Right lobe of liver (tissue), 6 donors: Measurements from ENCODE around the gene TOP3A. TPM values are rescaled to one million over a fixed set of nuclear protein-coding genes. Genes with fewer than 3 reads are reported as not detected.

ENCODE experiments used
- ATAC-seq, 4 donors: fragments of 200-7000 bp; cut with Tn5 transposase; one replicate each; pipeline ENCODE4 v1.9.1; 2020; ENCODE audit warnings: mild to moderate bottlenecking in 4 of 4, moderate library complexity in 4 of 4
- DNase-seq, 3 donors: peaks; one replicate each; pipeline ENCODE4 v3.0.0-alpha.2; 2020
- H3K27ac ChIP-seq, 3 donors: fragments of 200-600 bp; one replicate each; pipeline ENCODE4 v1.8.0; 2022
- H3K27me3 ChIP-seq, 2 donors: fragments of 200-600 bp; one replicate each; pipeline ENCODE4 v1.8.0; 2022
- H3K36me3 ChIP-seq, 4 donors: fragments of 200-600 bp; sonication (generic) in 1 of 4; one replicate each; pipeline versions ENCODE4 v1.5.1 to v1.8.0; 2017 to 2022; ENCODE audit warnings: control low read depth in 1 of 4
- H3K4me1 ChIP-seq, 4 donors: fragments of 200-600 bp; sonication (generic) in 1 of 4; one replicate each; pipeline versions ENCODE4 v1.5.1 to v1.8.0; 2017 to 2022; ENCODE audit warnings: control low read depth in 1 of 4
- H3K4me3 ChIP-seq, 3 donors: fragments of 200-600 bp; one replicate each; pipeline ENCODE4 v1.8.0; 2022
- H3K9me3 ChIP-seq, 4 donors: fragments of 200-600 bp; sonication (generic) in 1 of 4; one replicate each; pipeline versions ENCODE4 v1.5.1 to v1.8.0; 2017 to 2022; ENCODE audit warnings: control low read depth in 1 of 4
- CTCF ChIP-seq, 4 donors: fragments of 200-600 bp in 3 of 4; fragments of 450-650 bp in 1 of 4; IDR thresholded peaks; one replicate each; pipeline versions ENCODE4 v1.5.1 to v1.8.0; 2016 to 2022; ENCODE audit warnings: antibody characterized with exemption in 4 of 4, mild to moderate bottlenecking in 2 of 4
- POLR2A ChIP-seq: fragments of 450-650 bp; IDR thresholded peaks from one replicate; pipeline ENCODE4 v1.6.1; 2017; ENCODE audit warnings: antibody characterized with exemption, mild to moderate bottlenecking
- WGBS: methylation state at CpG from one replicate; pipeline ENCODE4 v1.1.6; 2018; ENCODE audit warnings: low coverage, low lambda C conversion rate; ENCODE audit not compliant: insufficient coverage; ENCODE audit errors: missing lambda C conversion rate; 5-methylcytosine and 5-hydroxymethylcytosine counted together
- intact Hi-C, 2 donors: fragments of 100-400 bp; cut with DNase I; formaldehyde crosslinking; loops; one replicate each; pipeline versions ENCODE4 v1.11.2 to v1.14.1; 2022
- total RNA-seq, 6 experiments: library from RNA; depleted of rRNA in 2 of 6; stranded (reverse); fragments of >200 nt in 2 of 6; fragmentation: NEBNext Ultra II Directional in 3 of 6; extraction: Animal tissue kit (Norgen Biotek cat#: 25700) in 3 of 6; gene quantifications; one replicate each; pipeline versions ENCODE4 v1.1.0 to v1.2.4, GENCODE V29; 2016 to 2023
- donor health status: DM: no; HTN: yes; CAD: no.
- donor health status: DM: no; HTN: no; CAD: no.
- donor health status: DM: no; HTN: no; CAD: no.
- donor health status: DM: no; HTN: yes; CAD: no.
- donor health status: DM: no; HTN: yes; CAD: no.

The TOP3A gene
- total RNA-seq, 6 experiments from 2014 or later = 13.7 to 29.9 (median 20.7) TPM

GRCh38 chr17:18277076-18277475 is 37.7 kb downstream of the TOP3A start:
- ATAC-seq = no peak
- no peaks in the 10 kb centered on the region for H3K27me3 ChIP-seq

GRCh38 chr17:18270046-18270931 is 44.5 kb downstream of the TOP3A start:
- peaks cover 0 to 10% (median 4%) of the 10 kb centered on the region in 4 donors for H3K36me3 ChIP-seq
- no peak overlapping the region for H3K27ac ChIP-seq
- DNase-seq (no peak), ATAC-seq (peak in 1 of 4 donors; percentile 9)
- 90% methylated on average over 9 of the region's 14 CpGs for WGBS
- H3K27me3 ChIP-seq = no peaks in the 10 kb centered on the region
- no peaks in the 10 kb centered on the region for H3K4me1 ChIP-seq
- H3K9me3 ChIP-seq = no peaks in the 10 kb centered on the region
- no peak overlapping the region for H3K4me3 ChIP-seq
- TF ChIP-seq POLR2A = no peak
- no peak for TF ChIP-seq CTCF (IDR thresholded peaks at IDR 0.05)
- intact Hi-C loops = no loop called here

More at GRCh38 chr17:18277076-18277475, 37.7 kb downstream of the TOP3A start:
- H3K4me3 ChIP-seq = no peak overlapping the region
- H3K9me3 ChIP-seq = no peaks in the 10 kb centered on the region
- H3K27ac ChIP-seq = no peak overlapping the region
- no peaks in the 10 kb centered on the region for H3K4me1 ChIP-seq
- intact Hi-C loops = no loop called here
- WGBS = no CpG with 5 or more reads among the region's 1 CpG
- DNase-seq = no peak
- TF ChIP-seq CTCF (IDR thresholded peaks at IDR 0.05) (no peak), POLR2A (no peak)
- peaks cover 0 to 55% (median 30%) of the 10 kb centered on the region in 4 donors for H3K36me3 ChIP-seq

- Histone ChIP-seq H3K27me3 (no peaks in the 10 kb centered on the region), H3K4me1 (no peaks in the 10 kb centered on the region), H3K9me3 (no peaks in the 10 kb centered on the region), H3K27ac (no peak overlapping the region), H3K36me3 (peaks cover 0 to 26% (median under 1%) of the 10 kb centered on the region in 4 donors), H3K4me3 (no peak overlapping the region)
- intact Hi-C loops = no loop called here
- ATAC-seq (peak in 1 of 4 donors; percentile 13), DNase-seq (no peak)
- no peak for TF ChIP-seq CTCF (IDR thresholded peaks at IDR 0.05)
- TF ChIP-seq POLR2A = no peak
- 57% methylated on average over 9 of the region's 14 CpGs for WGBS
Observed at GRCh38 chr17:18267927-18268711, 46.7 kb downstream of the TOP3A start.

GRCh38 chr17:18267366-18267765 is 47.4 kb downstream of the TOP3A start:
- H3K4me3 ChIP-seq = no peak overlapping the region
- ATAC-seq (no peak), DNase-seq (no peak)
- no peaks in the 10 kb centered on the region for H3K4me1 ChIP-seq
- intact Hi-C loops = no loop called here
- no peaks in the 10 kb centered on the region for H3K9me3 ChIP-seq
- no peak for TF ChIP-seq CTCF (IDR thresholded peaks at IDR 0.05)
- no peak for TF ChIP-seq POLR2A
- no peaks in the 10 kb centered on the region for H3K27me3 ChIP-seq
- WGBS = 100% methylated on average over 2 of the region's 10 CpGs
- H3K27ac ChIP-seq = no peak overlapping the region
- H3K36me3 ChIP-seq = peaks cover 0 to 29% (median under 1%) of the 10 kb centered on the region in 4 donors
